NCI-H2081 (cell line): Measurements from ENCODE around the gene ATXN1.
"Not testable (repeated sequence)": the region's sequence is repeated elsewhere in the genome, so short reads cannot be mapped to it uniquely, and the experiment has no call there.

Experiments used
- DNase-seq, 2 experiments: peaks; one replicate each; lab custom pipeline; 2025; lab: John Stamatoyannopoulos, UW

Gene ATXN1

DNA sequence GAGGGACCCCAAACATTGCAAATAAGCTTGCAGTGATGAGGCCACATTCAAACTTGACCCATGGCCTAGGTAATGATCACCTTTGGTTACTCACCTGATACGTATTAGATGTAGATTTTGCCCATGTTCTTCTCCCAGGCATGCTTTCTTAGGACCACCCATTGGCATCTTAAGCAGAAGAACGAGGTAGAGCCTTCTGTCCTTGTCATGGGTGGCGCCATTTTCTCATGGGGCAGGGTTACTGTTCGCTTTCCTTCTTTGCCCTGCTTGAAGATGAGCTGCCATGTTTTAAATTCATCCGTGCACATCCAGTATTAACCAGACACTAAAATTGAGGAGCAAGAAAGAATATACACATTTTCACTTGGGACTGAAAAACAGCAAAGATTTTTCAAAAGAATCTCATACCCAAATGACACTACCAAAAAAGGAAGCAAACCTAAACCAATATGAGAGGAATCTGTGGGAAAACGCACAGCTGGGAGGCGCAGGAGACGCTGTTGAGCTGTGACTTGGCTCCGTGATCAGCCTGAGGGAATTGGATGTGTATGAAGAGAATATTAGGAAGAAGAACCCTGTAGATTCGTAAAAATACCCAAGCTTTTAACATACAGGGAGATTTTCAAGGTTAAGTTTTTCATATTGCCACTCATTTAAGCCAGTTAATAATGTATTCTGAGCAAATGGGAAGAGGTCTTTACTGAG is 486.2 kb downstream of the ATXN1 start:
- no peak for DNase-seq

DNA sequence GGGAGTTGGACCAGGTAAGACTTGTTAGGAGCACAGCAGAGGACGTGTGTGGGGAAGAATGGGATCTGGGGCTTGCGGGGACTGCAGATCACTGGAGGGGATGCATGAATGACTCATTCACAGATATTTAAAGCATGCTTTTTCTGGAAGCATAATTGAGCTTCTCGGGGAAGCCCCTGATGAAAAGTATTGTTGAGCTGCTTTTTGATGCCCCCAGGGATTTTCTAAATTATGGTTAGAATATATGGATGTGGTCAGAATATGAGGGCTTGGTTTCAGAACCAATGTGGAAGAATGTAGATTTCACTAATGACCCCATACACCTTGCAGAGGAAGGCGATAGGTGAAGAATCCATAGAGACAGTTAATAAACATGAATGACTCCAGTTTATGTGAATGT is 486.8 kb downstream of the ATXN1 start:
- no peak for DNase-seq

DNA sequence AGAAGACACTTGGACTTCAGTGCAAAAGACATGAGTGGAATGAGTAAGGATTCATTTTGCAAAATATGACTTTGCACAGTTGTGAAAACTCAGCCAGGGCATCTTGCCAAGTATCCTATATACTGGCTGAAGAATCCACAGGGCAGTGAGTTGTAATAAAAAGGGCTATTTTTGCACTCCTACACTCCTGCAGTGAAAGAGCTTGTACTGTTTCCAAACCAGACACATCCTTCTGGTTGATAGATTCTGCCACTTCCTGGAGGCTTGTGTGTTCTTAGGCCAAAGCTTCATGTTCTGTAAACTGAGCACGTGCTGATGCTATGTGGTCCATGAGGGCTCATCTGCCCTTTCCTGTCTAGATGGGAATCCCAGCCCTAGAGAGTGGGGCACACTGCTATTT is 488.0 kb downstream of the ATXN1 start:
- DNase-seq: no peak

DNA sequence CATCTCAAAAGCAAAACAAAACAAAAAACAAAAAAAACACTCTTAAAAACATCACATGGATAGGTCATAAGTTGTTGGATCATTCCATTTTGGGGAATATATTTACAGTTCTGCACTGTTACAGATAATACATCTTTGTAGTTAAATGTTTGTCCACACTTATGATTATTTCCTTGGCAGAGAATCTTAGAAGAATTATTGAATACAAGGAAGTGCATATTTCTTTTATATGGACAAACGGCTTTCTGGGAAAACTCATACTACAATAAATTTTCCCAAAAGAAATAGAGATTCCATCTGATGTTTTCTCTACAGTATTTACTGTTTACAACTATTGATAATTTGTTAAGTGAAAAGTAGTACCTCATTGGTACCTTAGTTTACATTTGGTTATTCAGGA is 489.1 kb downstream of the ATXN1 start:
- DNase-seq: no peak

DNA sequence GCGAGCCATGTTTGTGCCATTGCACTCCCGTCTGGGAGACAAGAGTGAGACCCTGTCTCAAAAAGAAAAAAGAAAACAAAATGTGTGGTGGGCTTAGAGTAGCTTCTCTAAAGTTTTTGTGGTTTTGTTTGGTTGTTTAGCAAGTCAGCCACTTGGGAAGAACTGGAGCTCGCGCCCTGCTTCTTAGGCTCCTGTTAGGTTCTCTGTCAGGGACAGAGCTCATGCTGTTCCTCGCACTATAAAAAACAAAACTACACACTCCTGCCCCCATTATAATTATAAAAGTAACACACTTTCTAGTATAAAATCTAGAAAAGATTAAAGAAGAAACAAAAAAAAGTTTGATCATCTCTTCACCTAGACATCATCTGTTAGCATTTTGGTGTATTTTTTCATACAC is 489.8 kb downstream of the ATXN1 start:
- DNase-seq: no peak

DNA sequence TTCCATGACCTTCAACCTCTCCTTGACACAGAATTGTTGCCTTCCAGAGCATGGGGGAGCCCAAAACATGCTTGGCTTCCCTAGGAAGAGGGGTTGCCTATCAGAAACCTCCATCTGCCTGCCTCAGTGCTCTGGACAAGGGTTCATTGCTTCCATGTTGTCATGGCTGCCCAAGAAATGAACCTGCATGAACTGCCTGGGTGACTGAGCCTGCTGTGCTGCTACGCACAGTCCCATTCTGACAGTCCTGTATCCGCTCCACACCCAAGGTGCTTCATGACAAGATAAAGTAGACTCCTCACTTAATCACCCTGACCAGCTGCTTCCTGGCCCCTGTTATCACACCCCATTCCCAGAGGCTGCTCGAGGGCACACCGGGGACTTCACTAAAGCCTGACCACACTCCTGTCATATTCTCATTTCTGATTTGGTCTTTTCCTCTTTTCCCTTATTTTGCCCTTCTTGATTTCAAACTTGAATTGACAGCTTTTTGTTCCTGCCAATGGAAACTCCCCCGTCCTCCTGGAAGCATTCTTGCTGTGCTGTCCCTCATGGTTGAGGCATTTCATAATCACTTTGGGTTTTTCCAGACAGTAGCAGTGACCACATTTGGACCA is 491.0 kb downstream of the ATXN1 start:
- no peak for DNase-seq

DNA sequence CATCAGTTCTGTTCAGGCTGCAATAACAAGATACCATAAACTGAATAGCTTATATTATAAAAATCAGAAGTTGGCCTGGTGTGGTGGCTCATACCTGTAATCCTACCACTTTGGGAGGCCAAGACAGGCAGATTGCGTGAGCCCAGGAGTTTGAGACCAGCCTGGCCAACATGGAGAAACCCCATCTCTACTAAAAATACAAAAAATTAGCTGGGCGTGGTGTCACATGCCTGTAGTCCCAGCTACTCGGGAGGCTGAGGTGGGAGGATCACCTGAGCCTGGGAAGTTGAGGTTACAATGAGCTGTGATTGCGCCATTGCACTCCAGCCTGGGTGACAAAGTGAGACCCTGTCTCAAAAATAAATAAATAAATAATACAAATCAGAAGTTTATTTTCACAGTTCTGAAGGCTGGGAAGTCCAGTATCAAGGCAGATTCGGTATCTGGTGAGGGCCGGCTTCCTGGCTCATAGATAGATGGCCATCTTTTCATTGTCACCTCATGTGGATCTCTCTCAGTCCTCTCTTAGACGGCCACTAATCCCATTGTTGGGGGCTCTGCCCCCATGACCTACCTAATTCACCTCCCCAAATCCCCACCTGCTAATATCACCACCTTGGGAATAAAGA is 491.7 kb downstream of the ATXN1 start:
- DNase-seq: not testable (repeated sequence)

DNA sequence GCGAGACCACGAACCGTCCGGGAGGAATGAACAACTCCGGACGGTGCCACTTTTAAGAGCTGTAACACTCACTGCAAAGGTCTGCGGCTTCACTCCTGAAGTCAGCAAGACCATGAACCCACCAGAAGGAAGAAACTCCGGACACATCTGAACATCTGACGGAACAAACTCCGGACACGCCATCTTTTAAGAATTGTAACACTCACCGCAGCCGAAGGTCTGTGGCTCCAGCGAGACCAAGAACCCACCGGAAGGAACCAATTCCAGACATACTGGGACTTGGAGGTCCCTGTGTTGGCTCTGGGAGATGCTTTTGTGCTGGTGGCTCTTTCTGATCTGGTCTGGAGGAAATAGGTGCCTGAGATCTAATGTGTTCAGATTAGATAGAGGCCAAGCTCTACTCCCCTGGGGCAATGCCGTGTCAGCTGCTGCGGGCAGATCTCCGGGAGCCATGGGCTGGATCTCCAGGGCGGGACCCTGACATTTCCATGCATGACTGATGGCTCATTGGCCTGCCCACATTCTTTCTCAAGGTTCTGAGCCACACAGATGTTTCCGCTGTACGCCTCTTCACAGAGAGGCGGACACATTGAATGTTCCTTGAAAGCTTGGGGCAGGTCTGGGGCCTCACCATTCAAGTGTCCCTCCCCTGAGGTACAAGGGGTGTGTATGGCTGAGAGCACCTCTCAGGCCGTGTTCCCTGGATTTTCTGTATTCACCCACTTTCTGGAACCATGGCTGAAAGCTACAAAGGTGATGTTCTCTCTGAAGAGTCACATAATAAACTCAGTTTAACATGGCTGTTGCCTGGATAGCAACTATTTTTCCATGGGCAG is 493.6 kb downstream of the ATXN1 start:
- DNase-seq: no peak

DNA sequence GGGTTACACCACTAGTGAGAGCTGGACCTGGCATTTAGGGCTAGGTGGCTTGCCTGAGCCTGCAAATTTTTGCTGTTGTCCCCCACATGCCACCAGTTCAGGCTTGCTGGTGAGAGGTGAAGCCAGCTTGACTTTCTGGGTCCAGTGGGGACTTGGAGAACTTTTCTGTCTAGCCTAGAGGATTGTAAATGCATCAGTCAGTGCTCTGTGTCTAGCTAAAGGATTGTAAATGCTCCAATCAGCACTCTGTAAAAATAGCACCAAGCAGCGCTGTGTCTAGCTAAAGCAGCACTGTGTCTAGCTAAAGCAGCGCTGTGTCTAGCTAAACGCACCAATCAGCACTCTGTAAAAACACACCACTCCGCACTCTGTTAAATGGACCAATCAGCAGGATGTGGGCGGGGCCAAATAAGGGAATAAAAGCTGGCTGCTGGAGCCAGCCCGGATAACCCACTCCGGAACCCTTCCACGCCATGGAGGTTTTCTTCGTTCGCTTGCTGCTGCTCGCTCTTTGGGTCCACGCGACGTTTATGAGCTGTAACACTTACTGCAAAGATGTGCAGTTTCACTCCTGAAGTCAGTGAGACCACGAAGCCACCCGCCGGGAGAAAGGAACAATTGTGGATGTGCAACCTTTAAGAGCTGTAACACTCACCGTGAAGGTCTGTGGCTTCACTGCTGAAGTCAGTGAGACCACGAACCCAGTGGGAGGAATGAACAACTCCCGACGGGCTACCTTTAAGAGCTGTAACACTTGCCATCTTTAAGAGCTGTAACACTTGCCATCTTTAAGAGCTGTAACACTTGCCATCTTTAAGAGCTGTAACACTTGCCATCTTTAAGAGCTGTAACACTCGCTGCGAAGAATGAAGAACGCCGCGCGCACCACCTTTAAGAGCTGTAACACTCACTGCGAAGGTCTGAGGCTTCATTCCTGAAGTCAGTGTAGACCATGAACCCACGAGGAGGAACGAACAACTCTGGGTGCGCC is 495.6 kb downstream of the ATXN1 start:
- no peak for DNase-seq

DNA sequence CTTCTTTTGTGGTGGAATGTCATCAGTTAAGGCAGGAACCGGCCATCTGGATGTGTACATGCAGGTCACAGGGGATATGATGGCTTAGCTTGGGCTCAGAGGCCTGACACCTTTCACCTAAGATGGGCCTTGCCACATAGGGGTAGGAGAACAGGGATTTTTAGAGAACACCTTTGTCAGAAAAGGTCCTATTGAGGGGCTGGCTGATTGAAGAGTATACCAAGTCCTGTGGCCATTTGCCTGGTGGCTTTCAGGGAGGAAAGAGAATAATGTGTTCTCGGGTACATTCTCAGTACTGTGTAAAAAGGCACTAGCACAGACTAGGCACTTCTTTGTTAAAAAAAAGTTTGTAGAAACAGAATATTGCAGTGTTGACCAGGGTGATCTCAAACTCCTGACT is 496.5 kb downstream of the ATXN1 start:
- DNase-seq: no peak

DNA sequence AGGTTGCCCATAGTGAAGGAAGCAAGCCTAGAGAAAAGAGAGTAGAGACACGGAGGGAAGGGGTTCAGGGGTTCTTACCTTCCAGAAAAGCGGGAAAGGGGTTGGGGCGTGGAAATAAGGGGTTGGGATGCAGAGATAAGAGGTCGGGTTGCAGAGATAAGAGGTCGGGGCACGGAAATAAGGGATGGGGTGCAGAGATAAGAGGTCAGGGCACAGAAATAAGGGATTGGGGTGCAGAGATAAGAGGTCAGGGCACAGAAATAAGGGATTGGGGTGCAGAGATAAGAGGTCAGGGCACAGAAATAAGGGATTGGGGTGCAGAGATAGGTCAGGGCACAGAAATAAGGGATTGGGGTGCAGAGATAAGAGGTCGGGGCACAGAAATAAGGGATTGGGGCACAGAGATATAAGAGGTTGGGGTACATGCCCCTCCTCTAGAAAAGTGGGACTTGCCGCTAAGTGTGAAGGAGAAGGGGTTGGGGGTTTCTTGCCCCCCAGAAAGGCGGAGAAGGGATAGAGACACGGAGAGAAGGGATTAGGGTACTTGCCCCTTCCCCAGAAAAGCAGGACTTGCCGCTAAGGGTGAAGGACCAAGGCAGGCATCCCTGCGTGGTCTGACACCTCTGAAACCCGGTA is 497.7 kb downstream of the ATXN1 start:
- DNase-seq: not testable (repeated sequence)

DNA sequence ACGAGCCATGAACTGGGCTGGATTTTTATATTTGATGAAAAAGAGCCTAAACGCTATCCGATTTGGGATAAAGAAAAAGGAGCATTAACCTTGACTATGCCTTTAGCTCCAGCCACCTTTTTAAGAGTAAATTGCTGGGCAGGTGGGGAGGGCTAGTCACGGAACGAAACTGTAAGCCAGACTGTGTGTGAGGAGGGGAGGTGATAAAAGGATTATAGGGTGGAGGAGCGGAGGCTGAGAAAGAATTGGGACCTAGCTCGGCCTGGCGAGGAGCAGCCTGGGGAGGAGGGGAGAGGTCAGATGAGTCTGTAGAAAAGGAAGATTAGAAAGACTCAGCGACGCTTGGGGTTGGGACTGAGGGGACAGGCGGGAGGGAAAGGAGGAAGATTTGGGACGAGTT is 498.5 kb downstream of the ATXN1 start:
- not testable (repeated sequence) for DNase-seq

DNA sequence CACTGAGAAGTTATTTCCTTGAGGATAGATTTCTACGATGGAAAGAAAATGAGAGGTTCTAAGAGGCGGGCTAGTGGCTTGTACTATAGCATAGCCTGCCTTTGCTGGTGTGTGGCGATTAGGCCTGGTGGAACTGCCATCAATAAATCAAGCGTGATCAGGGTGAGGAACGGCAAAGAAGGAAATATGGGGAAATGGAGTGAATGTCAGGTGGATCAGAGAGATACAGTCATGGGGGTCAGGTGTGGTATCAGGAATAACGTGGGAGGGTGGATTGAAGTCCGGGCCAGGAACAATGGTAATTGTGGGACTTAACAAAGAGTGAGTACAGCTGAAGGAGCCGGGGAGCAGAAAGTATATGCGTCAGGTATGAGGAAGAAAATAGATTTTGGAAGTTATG is 500.7 kb downstream of the ATXN1 start:
- DNase-seq: not testable (repeated sequence)

DNA sequence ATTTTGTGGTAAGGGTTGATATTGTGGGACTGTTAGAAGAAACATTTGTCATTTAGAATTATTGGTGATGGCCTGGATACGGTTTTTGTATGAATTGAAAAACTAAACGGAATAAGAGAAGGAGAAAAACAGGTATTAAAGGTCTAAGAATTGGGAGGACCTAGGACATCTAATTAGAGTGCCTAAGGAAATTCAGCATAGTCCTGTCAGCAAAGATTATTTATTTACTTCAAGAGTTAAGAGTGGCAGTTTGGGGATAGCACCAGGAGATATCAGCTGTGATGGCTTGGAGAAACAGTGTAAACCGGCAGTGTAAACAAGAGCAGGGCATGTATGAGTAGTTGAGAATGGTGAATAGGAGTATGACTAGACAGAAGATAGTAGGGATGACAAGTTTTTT is 501.7 kb downstream of the ATXN1 start:
- DNase-seq: not testable (repeated sequence)

DNA sequence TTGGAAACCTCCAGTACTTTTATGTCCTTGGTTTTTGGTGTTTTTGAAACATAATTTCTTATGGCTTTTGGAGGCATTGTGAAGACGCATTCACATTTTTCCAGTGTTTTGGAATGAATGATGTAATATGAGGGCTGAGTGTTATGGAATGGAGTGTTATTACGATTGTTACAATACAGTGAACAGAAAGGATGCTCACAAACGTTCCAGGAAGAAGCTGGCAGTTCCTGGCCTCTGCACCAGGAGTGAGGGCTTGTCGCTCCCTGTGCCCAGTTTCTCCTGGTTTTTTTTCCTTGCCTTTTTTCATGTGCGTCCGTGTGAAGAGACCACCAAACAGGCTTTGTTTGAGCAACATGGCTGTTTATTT is 502.6 kb downstream of the ATXN1 start:
- DNase-seq: no peak

DNA sequence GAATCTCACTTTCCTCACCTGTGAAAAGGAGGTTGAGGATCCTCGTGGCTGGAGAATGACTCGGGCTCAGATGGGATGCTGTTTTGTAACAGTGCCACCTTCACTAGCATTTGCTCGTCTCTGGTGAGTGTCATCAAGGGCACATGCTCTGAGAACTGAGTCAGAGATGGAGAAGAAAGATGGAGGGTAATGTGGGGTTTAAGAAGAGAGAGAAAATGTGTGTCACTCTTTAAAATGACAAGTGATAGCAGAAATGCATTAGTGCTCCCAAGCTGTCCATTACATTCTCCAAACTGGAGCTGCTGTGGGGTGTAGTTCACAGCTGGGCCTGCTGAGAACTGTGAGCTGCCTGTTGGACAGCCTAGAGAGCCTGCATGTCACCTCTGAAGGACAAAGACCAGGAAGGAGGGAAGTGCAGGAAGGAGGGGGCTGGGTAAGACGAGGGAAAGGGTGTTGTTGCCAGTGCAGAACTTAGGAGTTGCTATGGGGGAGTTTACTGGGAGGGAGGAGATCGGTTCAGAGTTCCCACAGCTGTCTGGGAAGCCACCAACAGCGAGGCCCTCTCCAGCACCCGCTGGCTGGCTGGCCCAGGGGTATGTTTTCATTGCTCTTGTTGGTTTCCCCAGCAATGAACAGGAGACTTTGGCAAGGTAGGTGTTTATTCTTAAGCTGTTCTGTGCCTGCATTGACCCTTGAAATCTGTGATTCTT is 503.1 kb downstream of the ATXN1 start:
- DNase-seq: no peak

DNA sequence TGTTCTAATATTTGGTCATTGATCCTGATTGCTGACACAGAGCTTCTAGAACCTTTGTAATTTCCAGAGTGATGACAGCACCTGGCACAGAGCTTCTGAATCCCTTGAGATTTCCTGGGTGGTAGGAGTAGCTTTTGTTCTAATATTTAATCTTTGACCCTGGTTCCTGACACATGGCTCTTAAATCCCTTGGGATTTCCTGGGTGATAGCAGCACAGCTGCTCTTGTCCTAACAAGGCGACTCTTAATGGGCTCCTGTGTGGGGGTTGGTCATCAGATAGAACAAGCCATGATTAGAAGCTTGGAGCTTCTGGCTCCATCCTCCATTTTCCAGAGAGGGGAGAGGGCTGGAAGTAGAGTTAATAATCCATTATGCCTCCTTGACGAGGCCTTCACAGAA is 504.5 kb downstream of the ATXN1 start:
- DNase-seq: no peak

DNA sequence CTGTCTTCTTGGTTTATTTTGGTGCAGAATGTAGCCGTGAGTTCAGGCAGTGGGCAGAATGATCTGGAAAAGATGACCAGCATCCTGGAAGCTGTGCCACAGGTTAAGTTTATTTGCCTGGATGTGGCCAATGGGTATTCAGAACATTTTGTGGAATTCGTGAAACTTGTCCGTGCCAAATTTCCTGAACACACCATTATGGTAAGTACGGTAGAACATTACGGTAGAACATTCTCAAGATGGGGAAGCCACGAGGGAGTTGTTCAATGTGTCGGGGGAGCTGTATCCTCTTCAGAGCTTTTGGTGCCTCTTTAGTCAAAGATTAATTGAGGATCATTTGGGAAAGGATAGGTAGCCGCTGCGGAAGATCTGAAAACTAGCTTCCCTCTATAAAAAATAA is 506.7 kb downstream of the ATXN1 start:
- no peak for DNase-seq

DNA sequence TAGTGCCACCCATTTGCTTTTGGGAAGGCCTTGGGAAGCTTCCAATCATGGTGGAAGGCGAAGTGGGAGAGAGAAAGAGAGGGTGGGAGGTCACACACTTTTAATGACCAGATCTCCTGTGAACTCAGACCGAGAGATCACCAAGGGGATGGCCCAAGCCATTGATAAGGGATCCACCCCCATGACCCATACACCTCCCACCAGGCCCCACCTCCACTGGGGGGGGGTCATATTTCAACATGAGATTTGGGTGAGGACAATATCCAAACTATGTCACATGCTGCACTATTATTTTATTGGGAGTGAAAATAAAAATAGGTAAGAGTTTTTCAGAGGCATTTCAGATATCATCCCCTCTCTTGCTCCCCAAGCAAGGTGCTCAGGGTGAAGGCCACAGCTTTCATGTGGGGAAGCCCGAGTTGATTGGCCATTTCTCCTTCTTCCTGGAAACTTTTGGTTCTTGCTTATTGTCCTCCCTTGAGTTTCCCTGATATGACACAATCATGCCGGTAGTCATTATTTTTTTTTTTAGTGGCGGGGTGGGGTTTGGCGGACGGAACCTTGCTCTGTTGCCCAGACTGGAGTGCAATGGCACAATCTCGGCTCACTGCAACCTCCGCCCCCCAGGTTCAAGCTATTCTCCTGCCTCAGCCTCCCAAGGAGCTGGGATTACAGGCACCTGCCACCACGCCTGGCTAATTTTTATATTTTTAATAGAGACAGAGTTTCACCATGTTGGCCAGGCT is 507.7 kb downstream of the ATXN1 start:
- no peak for DNase-seq
